GM12878 (cell line): Measurements from ENCODE around the gene CHPT1. TPM values are rescaled to one million over a fixed set of nuclear protein-coding genes. Genes with fewer than 3 reads are reported as not detected.

Source experiments
- ATAC-seq: fragments of 200-7000 bp; cut with Tn5 transposase; 3 replicates; pipeline ENCODE4 v1.9.1; 2020; ENCODE audit warnings: mild to moderate bottlenecking, moderate library complexity
- BruUV-seq: library from RNA; stranded (reverse); fragments of 400-500 nt; replicated peaks from 2 replicates; lab custom pipeline; 2021; lab: Mats Ljungman, UMichigan
- CTCF ChIA-PET: fragments of 300-600 bp; sonication (Branson Sonifier 250); formaldehyde crosslinking; extraction: SDS; loops from one replicate; lab custom pipeline; 2021; ENCODE audit warnings: inconsistent platforms; lab: Yijun Ruan, JAX
- POLR2A ChIA-PET: fragments of 350-600 bp; formaldehyde crosslinking; extraction: SDS; loops from one replicate; lab custom pipeline; 2021; ENCODE audit warnings: inconsistent platforms; lab: Charles Lee
- RAD21 ChIA-PET: fragments of 300-600 bp; sonication (Branson Sonifier 250); formaldehyde crosslinking; loops from one replicate; lab custom pipeline; 2023; ENCODE audit warnings: antibody characterized with exemption; ENCODE audit not compliant: unreplicated experiment; lab: Charles Lee
- SMC1A ChIA-PET: fragments of 300-600 bp; sonication (Branson Sonifier 250); formaldehyde crosslinking; loops from one replicate; lab custom pipeline; 2023; ENCODE audit not compliant: unreplicated experiment, uncharacterized antibody; lab: Charles Lee
- DNase-seq: peaks from one replicate; pipeline ENCODE4 v3.0.0-alpha.2; 2011; ENCODE audit warnings: low read depth, low spot score
- FAIRE-seq: peaks from 3 replicates; lab custom pipeline; 2011; peaks lifted over from hg19 to GRCh38; lab: Jason Lieb, UNC
- H2AFZ ChIP-seq: 2 replicates; pipeline ENCODE4 v1.6.0; 2011; ENCODE audit warnings: low read depth, low read length, control low read depth; ENCODE audit not compliant: control insufficient read depth
- H3K27ac ChIP-seq: 2 replicates; pipeline ENCODE4 v1.5.1; 2011; ENCODE audit warnings: control low read depth; ENCODE audit not compliant: control insufficient read depth, insufficient read depth
- H3K27me3 ChIP-seq, 2 experiments: replicated peaks in 1 of 2; 2 replicates each; pipeline versions ENCODE4 v1.6.0 to v1.6.1; 2011; ENCODE audit warnings: low read length in 1 of 2; ENCODE audit not compliant: control insufficient read depth in 2 of 2, insufficient read depth in 2 of 2
- H3K36me3 ChIP-seq, 2 experiments: 2 replicates each; pipeline ENCODE4 v1.5.1; 2011; ENCODE audit warnings: low read length in 1 of 2; ENCODE audit not compliant: control insufficient read depth in 2 of 2, insufficient read depth in 2 of 2
- H3K4me1 ChIP-seq: 2 replicates; pipeline ENCODE4 v1.6.1; 2011; ENCODE audit warnings: mild to moderate bottlenecking, low read length, moderate library complexity, mixed read lengths; ENCODE audit not compliant: control insufficient read depth, insufficient read depth
- H3K4me2 ChIP-seq: 2 replicates; pipeline ENCODE4 v1.6.0; 2011; ENCODE audit warnings: control low read depth; ENCODE audit not compliant: control insufficient read depth, insufficient read depth
- H3K4me3 ChIP-seq: fragments of 200-600 bp; sonication (generic); 2 replicates; pipeline ENCODE4 v1.5.1; 2016
- H3K79me2 ChIP-seq: 2 replicates; pipeline ENCODE4 v1.6.0; 2011; ENCODE audit warnings: low read length; ENCODE audit not compliant: control insufficient read depth, insufficient read depth
- H3K9ac ChIP-seq: 2 replicates; pipeline ENCODE4 v1.8.0; 2011; ENCODE audit warnings: low read length, control low read depth, mixed read lengths; ENCODE audit not compliant: control insufficient read depth, insufficient read depth
- H3K9me3 ChIP-seq: replicated peaks from 3 replicates; pipeline ENCODE4 v1.5.1; 2011; ENCODE audit warnings: mild to moderate bottlenecking, low read length; ENCODE audit not compliant: control insufficient read depth, insufficient read depth
- H4K20me1 ChIP-seq: 2 replicates; pipeline ENCODE4 v1.6.0; 2011; ENCODE audit not compliant: control insufficient read depth, insufficient read depth
- CBFB ChIP-seq: IDR thresholded peaks from 2 replicates; pipeline ENCODE4 v1.6.1; 2016; ENCODE audit warnings: antibody characterized with exemption, low read depth
- KLF5 ChIP-seq: fragments of 450-650 bp; IDR thresholded peaks from 2 replicates; pipeline ENCODE4 v1.6.1; 2014; ENCODE audit warnings: mild to moderate bottlenecking; ENCODE audit not compliant: partially characterized antibody
- LARP7 ChIP-seq: fragments of 450-650 bp; IDR thresholded peaks from 2 replicates; pipeline ENCODE4 v1.6.1; 2017; ENCODE audit warnings: mild to moderate bottlenecking
- RELA ChIP-seq: fragments of 450-650 bp; IDR thresholded peaks from 2 replicates; pipeline ENCODE4 v1.8.0; 2014; ENCODE audit warnings: borderline replicate concordance; ENCODE audit not compliant: partially characterized antibody
- RFX5 ChIP-seq: IDR thresholded peaks from 2 replicates; pipeline ENCODE4 v1.6.1; 2011; ENCODE audit warnings: low read depth, low read length, improper control_type of control experiment
- SMAD5 ChIP-seq: IDR thresholded peaks from 2 replicates; pipeline ENCODE4 v1.6.1; 2016; ENCODE audit warnings: antibody characterized with exemption, low read depth
- STAT1 ChIP-seq: fragments of 450-650 bp; conservative IDR thresholded peaks from 2 replicates; pipeline ENCODE4 v1.6.1; 2014; ENCODE audit warnings: antibody characterized with exemption, mild to moderate bottlenecking
- TBL1XR1 ChIP-seq: IDR thresholded peaks from 2 replicates; pipeline ENCODE4 v1.6.1; 2012; ENCODE audit warnings: low read depth, low read length, improper control_type of control experiment
- YY1 ChIP-seq: IDR thresholded peaks from 2 replicates; pipeline ENCODE4 v1.6.1; 2011; ENCODE audit warnings: low read depth, mild to moderate bottlenecking, low read length
- ZNF384 ChIP-seq: IDR thresholded peaks from 2 replicates; pipeline ENCODE4 v1.6.1; 2012; ENCODE audit warnings: low read depth, mild to moderate bottlenecking, low read length, improper control_type of control experiment, borderline replicate concordance
- WGBS: methylation state at CpG from one replicate; pipeline ENCODE4 v1.1.6; 2016; ENCODE audit warnings: low lambda C conversion rate; ENCODE audit not compliant: insufficient replicate concordance, insufficient coverage; ENCODE audit errors: missing lambda C conversion rate; 5-methylcytosine and 5-hydroxymethylcytosine counted together
- in situ Hi-C: fragments of 300-500 bp; cut with MboI; formaldehyde crosslinking; loops from 9 replicates; pipeline ENCODE4 v1.14.3; 2018; ENCODE audit warnings: mixed read lengths
- intact Hi-C: fragments of 100-400 bp; cut with micrococcal nuclease; formaldehyde crosslinking; loops from one replicate; pipeline ENCODE4 v1.14.2; 2022; ENCODE audit not compliant: unreplicated experiment
- polyA plus RNA-seq, 11 experiments: library from polyadenylated mRNA; depleted of rRNA in 4 of 11; unstranded in 6 of 11; stranded (reverse) in 5 of 11; fragments of >200 nt; fragmentation: Nextera tagmentation in 4 of 11; fragmentation: Illumina TruSeq in 1 of 11; extraction: Ambion mirVana in 4 of 11; extraction: Trizol in 1 of 11; gene quantifications; 1 replicate in 1 of 11; 2 replicates in 10 of 11; pipeline versions ENCODE4 v1.2.1 to v1.2.3, GENCODE V29; 2011 to 2016; ENCODE audit warnings: inconsistent platforms in 2 of 11, missing spikeins in 2 of 11, low read depth in 1 of 11
- total RNA-seq, 4 experiments: library from RNA; depleted of rRNA in 3 of 4; stranded (reverse); fragments of >200 nt in 3 of 4; fragmentation: Illumina TruSeq in 1 of 4; extraction: Trizol in 1 of 4; gene quantifications; 2 replicates each; pipeline versions ENCODE4 v1.2.1 to v1.2.3, GENCODE V29; 2013 to 2021
- TF ChIP-seq, protein P1 (sequence below): fragments of 450-650 bp; formaldehyde crosslinking; IDR thresholded peaks from 2 replicates; pipeline ENCODE4 v1.5.0; 2022; ENCODE audit warnings: mild to moderate bottlenecking, missing genetic modification characterization
- TF ChIP-seq, protein P2 (sequence below): fragments of 150-350 bp; IDR thresholded peaks from 2 replicates; pipeline ENCODE4 v1.6.1; 2014; ENCODE audit warnings: mild to moderate bottlenecking, low read depth, low read length
- TF ChIP-seq, protein P3 (sequence below): fragments of 450-650 bp; IDR thresholded peaks from 2 replicates; pipeline ENCODE4 v1.6.1; 2016; ENCODE audit warnings: mild to moderate bottlenecking

CHPT1 gene
- total and polyA plus RNA-seq, 10 of the 15 experiments (the other 5 are each of a cell fraction or from before 2014, with no cell fraction given) = 0.85 to 10.2 (median 3.9) TPM

DNA sequence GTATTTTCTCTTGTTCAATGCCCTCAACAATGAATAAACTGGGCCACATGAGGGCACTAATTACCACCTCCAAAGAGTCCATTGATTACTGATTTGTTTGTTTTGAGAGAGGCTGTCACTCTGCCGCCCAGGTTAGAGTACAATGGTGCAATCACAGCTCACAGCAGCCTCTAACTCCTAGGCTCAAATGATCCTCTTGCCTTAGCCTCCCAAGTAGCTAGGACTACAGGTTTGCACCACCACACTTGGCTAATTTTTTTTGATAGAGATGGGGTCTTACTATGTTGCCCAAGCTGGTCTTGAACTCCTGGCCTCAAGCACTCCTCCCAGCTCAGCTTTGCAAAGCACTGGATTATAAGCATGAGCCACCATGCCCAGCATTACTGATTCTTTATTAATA lies 70.1 kb downstream of the CHPT1 start:
- 95% methylated on average over 1 of the region's 1 CpG for WGBS
- POLR2A ChIA-PET = no interaction called here
- ATAC-seq = no peak

More for the DNA sequence above, 70.1 kb downstream of the CHPT1 start:
- RAD21 ChIA-PET = interaction anchor here (1.1 kb wide), 1 partner anchor 71 kb away, joined by 3 read pairs; no protein-coding TSS in a partner anchor
- peaks cover 2 to 17% of the 10 kb centered on the region in 2 experiments; a peak in 3 of 4 replicates for H3K36me3 ChIP-seq
- CTCF ChIA-PET = interaction anchor here (0.9 to 8.2 kb wide), 8 partner anchors 9 to 197 kb away, joined by 3 to 179 read pairs (median 4); partner anchors contain the start of gene GNPTAB
- intact Hi-C loops (no loop called here), in situ Hi-C loops (no loop called here)
- H3K4me1 ChIP-seq = no peaks in the 10 kb centered on the region
- no peaks in the 10 kb centered on the region for H3K79me2 ChIP-seq
- TF ChIP-seq TBL1XR1 = no peak
- TF ChIP-seq YY1 = no peak
- TF ChIP-seq, protein P1, sequence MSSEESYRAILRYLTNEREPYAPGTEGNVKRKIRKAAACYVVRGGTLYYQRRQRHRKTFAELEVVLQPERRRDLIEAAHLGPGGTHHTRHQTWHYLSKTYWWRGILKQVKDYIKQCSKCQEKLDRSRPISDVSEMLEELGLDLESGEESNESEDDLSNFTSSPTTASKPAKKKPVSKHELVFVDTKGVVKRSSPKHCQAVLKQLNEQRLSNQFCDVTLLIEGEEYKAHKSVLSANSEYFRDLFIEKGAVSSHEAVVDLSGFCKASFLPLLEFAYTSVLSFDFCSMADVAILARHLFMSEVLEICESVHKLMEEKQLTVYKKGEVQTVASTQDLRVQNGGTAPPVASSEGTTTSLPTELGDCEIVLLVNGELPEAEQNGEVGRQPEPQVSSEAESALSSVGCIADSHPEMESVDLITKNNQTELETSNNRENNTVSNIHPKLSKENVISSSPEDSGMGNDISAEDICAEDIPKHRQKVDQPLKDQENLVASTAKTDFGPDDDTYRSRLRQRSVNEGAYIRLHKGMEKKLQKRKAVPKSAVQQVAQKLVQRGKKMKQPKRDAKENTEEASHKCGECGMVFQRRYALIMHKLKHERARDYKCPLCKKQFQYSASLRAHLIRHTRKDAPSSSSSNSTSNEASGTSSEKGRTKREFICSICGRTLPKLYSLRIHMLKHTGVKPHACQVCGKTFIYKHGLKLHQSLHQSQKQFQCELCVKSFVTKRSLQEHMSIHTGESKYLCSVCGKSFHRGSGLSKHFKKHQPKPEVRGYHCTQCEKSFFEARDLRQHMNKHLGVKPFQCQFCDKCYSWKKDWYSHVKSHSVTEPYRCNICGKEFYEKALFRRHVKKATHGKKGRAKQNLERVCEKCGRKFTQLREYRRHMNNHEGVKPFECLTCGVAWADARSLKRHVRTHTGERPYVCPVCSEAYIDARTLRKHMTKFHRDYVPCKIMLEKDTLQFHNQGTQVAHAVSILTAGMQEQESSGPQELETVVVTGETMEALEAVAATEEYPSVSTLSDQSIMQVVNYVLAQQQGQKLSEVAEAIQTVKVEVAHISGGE (CRISPR knock-in tag) = no peak
- TF ChIP-seq KLF5 = no peak
- TF ChIP-seq ZNF384 = no peak
- TF ChIP-seq RFX5 = no peak
- no peak for TF ChIP-seq SMAD5
- TF ChIP-seq RELA = no peak
- TF ChIP-seq STAT1 = no peak
- TF ChIP-seq LARP7 = no peak
- TF ChIP-seq, protein P2, sequence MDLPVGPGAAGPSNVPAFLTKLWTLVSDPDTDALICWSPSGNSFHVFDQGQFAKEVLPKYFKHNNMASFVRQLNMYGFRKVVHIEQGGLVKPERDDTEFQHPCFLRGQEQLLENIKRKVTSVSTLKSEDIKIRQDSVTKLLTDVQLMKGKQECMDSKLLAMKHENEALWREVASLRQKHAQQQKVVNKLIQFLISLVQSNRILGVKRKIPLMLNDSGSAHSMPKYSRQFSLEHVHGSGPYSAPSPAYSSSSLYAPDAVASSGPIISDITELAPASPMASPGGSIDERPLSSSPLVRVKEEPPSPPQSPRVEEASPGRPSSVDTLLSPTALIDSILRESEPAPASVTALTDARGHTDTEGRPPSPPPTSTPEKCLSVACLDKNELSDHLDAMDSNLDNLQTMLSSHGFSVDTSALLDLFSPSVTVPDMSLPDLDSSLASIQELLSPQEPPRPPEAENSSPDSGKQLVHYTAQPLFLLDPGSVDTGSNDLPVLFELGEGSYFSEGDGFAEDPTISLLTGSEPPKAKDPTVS = no peak
- TF ChIP-seq, protein P3, sequence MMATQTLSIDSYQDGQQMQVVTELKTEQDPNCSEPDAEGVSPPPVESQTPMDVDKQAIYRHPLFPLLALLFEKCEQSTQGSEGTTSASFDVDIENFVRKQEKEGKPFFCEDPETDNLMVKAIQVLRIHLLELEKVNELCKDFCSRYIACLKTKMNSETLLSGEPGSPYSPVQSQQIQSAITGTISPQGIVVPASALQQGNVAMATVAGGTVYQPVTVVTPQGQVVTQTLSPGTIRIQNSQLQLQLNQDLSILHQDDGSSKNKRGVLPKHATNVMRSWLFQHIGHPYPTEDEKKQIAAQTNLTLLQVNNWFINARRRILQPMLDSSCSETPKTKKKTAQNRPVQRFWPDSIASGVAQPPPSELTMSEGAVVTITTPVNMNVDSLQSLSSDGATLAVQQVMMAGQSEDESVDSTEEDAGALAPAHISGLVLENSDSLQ = no peak
- TF ChIP-seq CBFB = no peak
- H3K4me3 ChIP-seq = no peak overlapping the region
- H3K9me3 ChIP-seq = no peaks in the 10 kb centered on the region
- DNase-seq (no peak), FAIRE-seq (no peak)
- H3K27ac ChIP-seq = no peak overlapping the region
- SMC1A ChIA-PET = interaction anchor here (1.0 to 1.5 kb wide), 4 partner anchors 10 to 72 kb away, joined by 3 to 8 read pairs (median 4); no protein-coding TSS in a partner anchor
- H3K27me3 ChIP-seq = no peaks in the 10 kb centered on the region
- no peak overlapping the region for H3K4me2 ChIP-seq
- no TSS peak for BruUV-seq
- no peak overlapping the region for H2AFZ ChIP-seq
- no peak overlapping the region for H3K9ac ChIP-seq
- H4K20me1 ChIP-seq = no peaks in the 10 kb centered on the region
